Right atrium auricular region (tissue), 2 donors: ENCODE measurements around the gene PTS. TPM values are rescaled to one million over a fixed set of nuclear protein-coding genes. Genes with fewer than 3 reads are reported as not detected.

ENCODE experiments used
- DNase-seq: peaks from one replicate; pipeline ENCODE4 v3.0.0-alpha.2; 2019; ENCODE audit warnings: low spot score
- H3K27ac ChIP-seq, 2 donors: fragments of 200-600 bp; sonication (generic); 1 replicate in 1 of 2; 2 replicates in 1 of 2; pipeline ENCODE4 v1.5.1; 2016 to 2019
- H3K27me3 ChIP-seq, 2 donors: fragments of 200-600 bp; sonication (generic); one replicate each; pipeline versions ENCODE4 v1.5.1 to v1.6.0; 2017 to 2019
- H3K36me3 ChIP-seq: fragments of 200-600 bp; sonication (generic); one replicate; pipeline ENCODE4 v1.5.1; 2016
- H3K4me1 ChIP-seq, 2 donors: fragments of 200-600 bp; sonication (generic); one replicate each; pipeline versions ENCODE4 v1.5.1 to v1.6.0; 2017 to 2019
- H3K4me3 ChIP-seq, 2 donors: fragments of 200-600 bp; sonication (generic); 1 replicate in 1 of 2; 2 replicates in 1 of 2; pipeline ENCODE4 v1.5.1; 2017 to 2019; ENCODE audit warnings: mild to moderate bottlenecking in 1 of 2, moderate library complexity in 1 of 2
- H3K9me3 ChIP-seq, 2 donors: fragments of 200-600 bp; sonication (generic); one replicate each; pipeline ENCODE4 v1.5.1; 2019
- total RNA-seq, 2 donors: library from RNA; depleted of rRNA; stranded (reverse); fragments of >200 nt; gene quantifications; one replicate each; pipeline ENCODE4 v1.1.0, GENCODE V29; 2016
- TF ChIP-seq, protein P1 (sequence below), 2 donors: fragments of 200-600 bp; sonication (generic); IDR thresholded peaks; one replicate each; pipeline ENCODE4 v1.5.1; 2019; ENCODE audit warnings: antibody characterized with exemption in 2 of 2

Gene PTS
- 10 to 100 TPM; 18.1 to 19.5 TPM for total RNA-seq

DNA sequence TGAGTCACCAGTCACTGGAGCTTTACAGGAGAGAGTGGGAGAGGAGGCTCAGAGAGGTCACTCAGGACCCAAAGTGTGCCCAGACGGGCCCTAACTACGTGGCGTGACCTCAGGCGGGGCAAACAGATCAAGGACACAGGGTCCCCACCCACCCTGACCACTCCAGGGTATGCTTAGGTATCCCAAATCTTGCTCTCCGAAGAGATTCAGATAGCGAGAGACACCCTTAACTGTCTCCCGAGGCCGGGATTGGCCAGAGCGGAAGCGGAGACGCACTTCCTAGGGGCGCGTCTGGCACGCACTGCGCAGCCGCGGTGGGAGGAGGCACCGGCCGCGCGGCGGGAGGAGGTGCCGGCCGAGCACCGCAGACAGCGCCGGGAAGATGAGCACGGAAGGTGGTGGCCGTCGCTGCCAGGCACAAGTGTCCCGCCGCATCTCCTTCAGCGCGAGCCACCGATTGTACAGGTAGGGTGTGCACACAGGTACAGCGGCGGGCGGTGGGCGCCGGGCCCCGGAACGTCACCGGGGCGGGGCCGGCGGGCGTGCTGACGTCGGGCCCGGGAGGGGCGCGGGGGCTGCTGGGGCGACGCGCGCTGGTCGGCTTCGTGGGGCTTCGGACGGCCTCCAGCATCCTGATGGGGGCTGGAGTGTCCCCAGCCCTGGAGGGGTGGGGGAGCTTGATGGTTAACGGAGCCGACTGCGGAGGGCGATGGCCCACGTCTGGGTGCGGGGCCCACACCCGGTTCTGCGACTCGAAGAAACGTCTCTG, at the start of gene PTS:
Gene PTS (plus strand): TSS at position 367 of the 769 bp plus-strand sequence. CDS start 16 bp downstream, at position 383.
- H3K27ac ChIP-seq: peak within 1 kb of the TSS; percentile 97 to 98
- H3K36me3 ChIP-seq: peaks cover 15% of the 10 kb centered on the region
- peak; percentile 88 for DNase-seq
- H3K4me3 ChIP-seq: peak within 1 kb of the TSS; percentile 66 to 74
- H3K4me1 ChIP-seq: peaks cover 0 to 10% of the 10 kb centered on the region in 2 donors
- no peaks in the 10 kb centered on the region for H3K9me3 ChIP-seq
- H3K27me3 ChIP-seq: no peaks in the 10 kb centered on the region
- TF ChIP-seq, protein P1, sequence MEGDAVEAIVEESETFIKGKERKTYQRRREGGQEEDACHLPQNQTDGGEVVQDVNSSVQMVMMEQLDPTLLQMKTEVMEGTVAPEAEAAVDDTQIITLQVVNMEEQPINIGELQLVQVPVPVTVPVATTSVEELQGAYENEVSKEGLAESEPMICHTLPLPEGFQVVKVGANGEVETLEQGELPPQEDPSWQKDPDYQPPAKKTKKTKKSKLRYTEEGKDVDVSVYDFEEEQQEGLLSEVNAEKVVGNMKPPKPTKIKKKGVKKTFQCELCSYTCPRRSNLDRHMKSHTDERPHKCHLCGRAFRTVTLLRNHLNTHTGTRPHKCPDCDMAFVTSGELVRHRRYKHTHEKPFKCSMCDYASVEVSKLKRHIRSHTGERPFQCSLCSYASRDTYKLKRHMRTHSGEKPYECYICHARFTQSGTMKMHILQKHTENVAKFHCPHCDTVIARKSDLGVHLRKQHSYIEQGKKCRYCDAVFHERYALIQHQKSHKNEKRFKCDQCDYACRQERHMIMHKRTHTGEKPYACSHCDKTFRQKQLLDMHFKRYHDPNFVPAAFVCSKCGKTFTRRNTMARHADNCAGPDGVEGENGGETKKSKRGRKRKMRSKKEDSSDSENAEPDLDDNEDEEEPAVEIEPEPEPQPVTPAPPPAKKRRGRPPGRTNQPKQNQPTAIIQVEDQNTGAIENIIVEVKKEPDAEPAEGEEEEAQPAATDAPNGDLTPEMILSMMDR (IDR thresholded peaks at IDR 0.05): peak in 1 of 2 donors; percentile 17

DNA sequence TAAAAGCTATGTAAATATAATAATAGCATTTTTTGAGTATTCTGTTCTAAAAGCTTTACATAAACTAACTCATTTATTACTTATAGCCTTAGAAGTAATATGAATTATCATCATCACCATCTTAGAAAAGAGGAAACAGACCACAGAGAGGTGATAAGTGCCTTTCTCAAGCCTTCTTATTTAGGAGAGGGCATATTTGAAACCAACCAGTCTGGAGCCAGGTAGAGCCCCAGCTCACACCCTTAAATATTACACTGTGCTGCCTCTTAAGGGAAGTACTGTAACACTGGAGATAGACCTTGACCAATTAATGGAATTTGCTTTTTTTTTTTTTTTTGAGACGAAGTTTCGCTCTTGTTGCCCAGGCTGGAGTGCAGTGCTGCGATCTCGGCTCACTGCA, 48.6 kb upstream of the PTS start:
- no peaks in the 10 kb centered on the region for H3K9me3 ChIP-seq
- peaks cover 0 to 23% of the 10 kb centered on the region in 2 donors for H3K4me1 ChIP-seq
- peak overlapping the region; percentile 11 to 86 for H3K27ac ChIP-seq
- no peak for DNase-seq
- H3K36me3 ChIP-seq: no peaks in the 10 kb centered on the region
- TF ChIP-seq, protein P1 (IDR thresholded peaks at IDR 0.05): no peak
- H3K4me3 ChIP-seq: peak overlapping the region; percentile 45 to 50
- H3K27me3 ChIP-seq: no peaks in the 10 kb centered on the region

DNA sequence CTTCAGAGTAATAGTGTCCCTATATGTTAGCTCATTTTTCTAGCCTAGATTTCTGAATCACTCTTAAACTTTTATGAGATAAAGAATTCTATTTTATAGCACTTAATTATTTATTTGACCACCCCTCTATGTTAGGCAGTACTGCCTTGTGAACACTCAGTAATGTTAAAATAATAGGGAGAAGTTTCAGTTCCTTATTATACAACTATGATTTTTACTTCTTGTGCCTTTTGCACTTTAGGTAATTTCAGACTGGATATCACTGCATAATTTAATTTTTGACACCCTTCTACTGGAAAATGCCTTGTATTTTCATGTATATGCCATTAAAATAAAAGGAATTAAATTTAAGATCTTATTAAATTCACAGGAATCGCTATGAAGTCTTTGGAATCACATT, 47.8 kb upstream of the PTS start:
- TF ChIP-seq, protein P1 (IDR thresholded peaks at IDR 0.05): no peak
- Histone ChIP-seq H3K4me1 (peaks cover 0 to 23% of the 10 kb centered on the region in 2 donors), H3K9me3 (no peaks in the 10 kb centered on the region), H3K27ac (peak overlapping the region; percentile 11 to 86), H3K36me3 (no peaks in the 10 kb centered on the region), H3K4me3 (peak overlapping the region; percentile 45 to 50), H3K27me3 (no peaks in the 10 kb centered on the region)
- no peak for DNase-seq

DNA sequence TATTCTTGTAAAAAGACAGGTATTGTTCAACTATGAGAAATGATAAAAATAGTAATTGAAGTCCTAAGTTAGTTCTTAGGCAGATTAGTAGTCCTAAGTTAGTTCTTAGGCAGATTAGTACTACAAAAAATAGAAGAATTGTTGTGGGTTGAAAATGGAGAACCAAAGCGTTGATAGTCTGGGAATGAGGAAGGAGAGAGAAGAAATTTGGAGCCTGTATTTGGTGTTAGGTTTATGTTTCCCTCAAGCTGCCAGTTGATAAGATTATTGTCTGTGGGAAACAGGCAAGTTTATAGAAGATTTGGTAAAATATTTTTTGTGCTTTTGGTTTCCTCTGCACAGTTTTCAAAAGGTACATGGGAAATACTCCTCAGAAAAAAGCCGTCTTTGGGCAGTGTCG, 47.3 kb upstream of the PTS start:
- Histone ChIP-seq H3K9me3 (no peaks in the 10 kb centered on the region), H3K36me3 (no peaks in the 10 kb centered on the region), H3K4me1 (peaks cover 0 to 23% of the 10 kb centered on the region in 2 donors), H3K27ac (peak overlapping the region in 1 of 2 donors; percentile 86), H3K27me3 (no peaks in the 10 kb centered on the region), H3K4me3 (no peak overlapping the region)
- no peak for DNase-seq
- TF ChIP-seq, protein P1 (IDR thresholded peaks at IDR 0.05): no peak

DNA sequence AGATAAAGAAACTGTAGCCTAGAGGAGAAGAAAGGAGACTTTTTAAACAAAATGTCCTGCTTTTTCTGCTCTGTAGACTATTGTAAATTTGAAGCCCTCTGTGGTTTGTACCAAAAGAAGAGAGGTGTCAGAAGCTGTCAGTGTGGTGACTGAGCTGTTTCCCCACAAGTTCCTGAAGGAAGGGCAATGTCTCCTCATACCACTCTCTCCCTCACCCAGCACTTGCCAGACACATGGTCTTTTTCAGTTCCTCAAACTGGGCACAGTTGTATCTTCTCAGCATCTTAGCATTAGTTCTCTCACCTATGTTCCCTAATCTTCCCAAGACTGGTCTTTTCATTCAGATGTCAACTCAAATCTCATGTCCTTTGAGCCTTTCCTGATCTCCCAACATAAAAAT, 46.6 kb upstream of the PTS start:
- DNase-seq: no peak
- TF ChIP-seq, protein P1 (IDR thresholded peaks at IDR 0.05): no peak
- Histone ChIP-seq H3K4me1 (peaks cover 0 to 23% of the 10 kb centered on the region in 2 donors), H3K27me3 (no peaks in the 10 kb centered on the region), H3K4me3 (no peak overlapping the region), H3K36me3 (no peaks in the 10 kb centered on the region), H3K27ac (peak overlapping the region in 1 of 2 donors; percentile 86), H3K9me3 (no peaks in the 10 kb centered on the region)
